ENCODE results near the gene APOA5. TPM values are rescaled to one million over a fixed set of nuclear protein-coding genes. Genes with fewer than 3 reads are reported as not detected.

The APOA5 gene
- polyA plus RNA-seq, 3 donors: not detected

DNA sequence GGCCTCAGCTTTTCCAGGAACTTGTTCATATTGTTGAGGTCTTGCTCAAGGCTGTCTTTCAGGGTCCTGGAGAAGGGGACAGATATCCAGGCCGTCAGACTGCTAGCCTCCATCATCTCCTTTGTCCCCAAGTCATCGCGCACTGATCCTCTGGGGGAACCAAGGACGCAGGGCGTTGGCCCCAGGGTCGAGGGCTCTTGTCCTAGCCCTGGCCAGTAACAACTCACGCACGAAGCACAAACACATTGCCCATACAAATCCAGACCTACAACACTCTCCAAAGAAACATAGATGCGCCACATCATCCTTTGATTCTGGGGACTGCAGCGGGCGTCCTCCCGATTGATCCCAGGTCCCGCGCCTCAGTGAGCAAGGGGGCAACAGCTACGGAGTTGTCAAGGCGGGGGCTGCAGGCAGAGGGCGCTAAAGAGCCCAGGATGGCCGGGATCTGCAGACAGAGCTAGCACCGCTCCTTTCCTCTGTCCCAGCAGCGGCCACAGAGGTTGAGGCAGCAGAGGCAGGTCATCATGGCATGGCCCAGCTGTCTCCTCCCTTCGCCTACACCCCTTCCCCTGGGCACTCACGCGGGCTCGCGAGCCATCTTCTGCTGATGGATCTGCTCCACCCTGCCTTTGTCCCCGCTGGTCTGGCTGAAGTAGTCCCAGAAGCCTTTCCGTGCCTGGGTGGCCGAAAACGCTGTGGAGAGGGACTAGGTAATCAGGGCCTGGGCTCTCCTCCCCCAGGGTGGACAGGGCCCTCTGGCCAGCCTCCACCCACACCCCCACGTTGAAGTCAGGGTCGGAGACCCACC, 472 bp downstream of the APOA5 start:
- DNase-seq: peak; percentile 54 to 66 (median 65)
- Histone ChIP-seq H3K4me1 (ENCODE audit: control insufficient read depth in 1 of 2, insufficient read depth in 2 of 2, low read length in 2 of 2) (peaks cover 22 to 26% of the 10 kb centered on the region in 2 donors), H3K36me3 (replicated peaks in 1 of 2; ENCODE audit: control insufficient read depth in 1 of 2, insufficient read depth in 2 of 2, low read length in 2 of 2) (peaks cover 4 to 6% of the 10 kb centered on the region in 2 donors), H2AFZ (ENCODE audit: insufficient read depth, low read depth, low read length, poor library complexity, severe bottlenecking) (peak overlapping the region; percentile 73), H3K27me3 (ENCODE audit: control insufficient read depth in 2 of 2, insufficient read depth in 2 of 2, low read length in 2 of 2) (no peaks in the 10 kb centered on the region), H3K79me2 (ENCODE audit: insufficient read depth, low read length) (peaks cover 15% of the 10 kb centered on the region), H3K4me2 (replicated peaks; ENCODE audit: extremely low read depth, low read length, poor library complexity, severe bottlenecking) (peak overlapping the region; percentile 40), H3K27ac (ENCODE audit: low read depth in 1 of 2, low read length in 2 of 2) (no peak overlapping the region), H3K9me3 (replicated peaks in 1 of 2; ENCODE audit: control insufficient read depth in 1 of 2, insufficient read depth in 1 of 2, low read length in 2 of 2) (no peaks in the 10 kb centered on the region), H4K20me1 (ENCODE audit: insufficient read depth, low read length) (no peaks in the 10 kb centered on the region), H3K9ac (ENCODE audit: insufficient read depth, low read length, poor library complexity, severe bottlenecking) (no peak overlapping the region), H3K4me3 (replicated peaks in 1 of 3; ENCODE audit: low read depth in 2 of 3, low read length in 3 of 3) (no peak overlapping the region)
- peaks cover 31% of the 10 kb centered on the region for H3K4me1 Mint-ChIP-seq
- intact Hi-C loops (cut with micrococcal nuclease): no loop called here
- TF ChIP-seq, protein P1, sequence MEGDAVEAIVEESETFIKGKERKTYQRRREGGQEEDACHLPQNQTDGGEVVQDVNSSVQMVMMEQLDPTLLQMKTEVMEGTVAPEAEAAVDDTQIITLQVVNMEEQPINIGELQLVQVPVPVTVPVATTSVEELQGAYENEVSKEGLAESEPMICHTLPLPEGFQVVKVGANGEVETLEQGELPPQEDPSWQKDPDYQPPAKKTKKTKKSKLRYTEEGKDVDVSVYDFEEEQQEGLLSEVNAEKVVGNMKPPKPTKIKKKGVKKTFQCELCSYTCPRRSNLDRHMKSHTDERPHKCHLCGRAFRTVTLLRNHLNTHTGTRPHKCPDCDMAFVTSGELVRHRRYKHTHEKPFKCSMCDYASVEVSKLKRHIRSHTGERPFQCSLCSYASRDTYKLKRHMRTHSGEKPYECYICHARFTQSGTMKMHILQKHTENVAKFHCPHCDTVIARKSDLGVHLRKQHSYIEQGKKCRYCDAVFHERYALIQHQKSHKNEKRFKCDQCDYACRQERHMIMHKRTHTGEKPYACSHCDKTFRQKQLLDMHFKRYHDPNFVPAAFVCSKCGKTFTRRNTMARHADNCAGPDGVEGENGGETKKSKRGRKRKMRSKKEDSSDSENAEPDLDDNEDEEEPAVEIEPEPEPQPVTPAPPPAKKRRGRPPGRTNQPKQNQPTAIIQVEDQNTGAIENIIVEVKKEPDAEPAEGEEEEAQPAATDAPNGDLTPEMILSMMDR (IDR thresholded peaks at IDR 0.05): peak; percentile 92
- H3K4me3 Mint-ChIP-seq: peak overlapping the region; percentile 9 to 67
- peaks cover 0 to 2% (median 0%) of the 10 kb centered on the region in 7 donors for H3K9me3 Mint-ChIP-seq
- peaks cover 6 to 14% (median 8%) of the 10 kb centered on the region in 3 donors for H3K27me3 Mint-ChIP-seq (ENCODE audit: low read depth in 3 of 3)
- peaks cover 9 to 10% of the 10 kb centered on the region in 2 donors for H3K36me3 Mint-ChIP-seq
- H3K27ac Mint-ChIP-seq: peak overlapping the region in 4 of 7 donors; percentile 8 to 36 (median 12)
- WGBS (ENCODE audit: insufficient coverage): 20% methylated on average over 25 of the region's 31 CpGs

- Histone ChIP-seq H3K4me1 (ENCODE audit: control insufficient read depth in 1 of 2, insufficient read depth in 2 of 2, low read length in 2 of 2) (peaks cover 22 to 26% of the 10 kb centered on the region in 2 donors), H3K79me2 (ENCODE audit: insufficient read depth, low read length) (peaks cover 22% of the 10 kb centered on the region), H3K9me3 (replicated peaks in 1 of 2; ENCODE audit: control insufficient read depth in 1 of 2, insufficient read depth in 1 of 2, low read length in 2 of 2) (no peaks in the 10 kb centered on the region), H3K27me3 (ENCODE audit: control insufficient read depth in 2 of 2, insufficient read depth in 2 of 2, low read length in 2 of 2) (no peaks in the 10 kb centered on the region), H2AFZ (ENCODE audit: insufficient read depth, low read depth, low read length, poor library complexity, severe bottlenecking) (peak overlapping the region; percentile 73), H4K20me1 (ENCODE audit: insufficient read depth, low read length) (no peaks in the 10 kb centered on the region), H3K27ac (ENCODE audit: low read depth in 1 of 2, low read length in 2 of 2) (no peak overlapping the region), H3K4me2 (replicated peaks; ENCODE audit: extremely low read depth, low read length, poor library complexity, severe bottlenecking) (no peak overlapping the region), H3K4me3 (replicated peaks in 1 of 3; ENCODE audit: low read depth in 2 of 3, low read length in 3 of 3) (no peak overlapping the region), H3K9ac (ENCODE audit: insufficient read depth, low read length, poor library complexity, severe bottlenecking) (no peak overlapping the region), H3K36me3 (replicated peaks in 1 of 2; ENCODE audit: control insufficient read depth in 1 of 2, insufficient read depth in 2 of 2, low read length in 2 of 2) (peaks cover 13 to 14% of the 10 kb centered on the region in 2 donors)
- TF ChIP-seq, protein P1 (IDR thresholded peaks at IDR 0.05): no peak
- no peak for DNase-seq
- H3K9me3 Mint-ChIP-seq: peaks cover 0 to 2% (median 0%) of the 10 kb centered on the region in 7 donors
- 90% methylated on average over 44 of the region's 53 CpGs for WGBS (ENCODE audit: insufficient coverage)
- peaks cover 6 to 14% (median 8%) of the 10 kb centered on the region in 3 donors for H3K27me3 Mint-ChIP-seq (ENCODE audit: low read depth in 3 of 3)
- peaks cover 31% of the 10 kb centered on the region for H3K4me1 Mint-ChIP-seq
- peaks cover 17 to 19% of the 10 kb centered on the region in 2 donors for H3K36me3 Mint-ChIP-seq
- H3K4me3 Mint-ChIP-seq: no peak overlapping the region
- H3K27ac Mint-ChIP-seq: no peak overlapping the region
- intact Hi-C loops (cut with micrococcal nuclease): no loop called here
Observed at GRCh38 chr11:116790167-116791001, 1.3 kb downstream of the APOA5 start.
